Muscle of leg (tissue), 11 donors: ENCODE data around the gene CDH4. TPM values are rescaled to one million over a fixed set of nuclear protein-coding genes. Genes with fewer than 3 reads are reported as not detected.
A peak's percentile ranks its signal among the peaks of the same experiment; 100 is the strongest.

ENCODE experiments used
- DNase-seq: peaks from one replicate; pipeline ENCODE4 v3.0.0; 2013
- H3K27ac ChIP-seq: one replicate; pipeline ENCODE4 v1.5.1; 2013; ENCODE audit warnings: mild to moderate bottlenecking, low read length, control low read depth
- H3K27me3 ChIP-seq: one replicate; pipeline ENCODE4 v1.6.1; 2013; ENCODE audit warnings: low read length; ENCODE audit not compliant: control insufficient read depth, insufficient read depth
- H3K36me3 ChIP-seq: one replicate; pipeline ENCODE4 v1.6.1; 2013; ENCODE audit warnings: low read length; ENCODE audit not compliant: control insufficient read depth, insufficient read depth
- H3K4me1 ChIP-seq: one replicate; pipeline ENCODE4 v1.6.1; 2013; ENCODE audit warnings: low read length; ENCODE audit not compliant: control insufficient read depth, insufficient read depth
- H3K4me3 ChIP-seq: one replicate; pipeline ENCODE4 v1.5.1; 2013; ENCODE audit warnings: low read length, control low read depth
- H3K9me3 ChIP-seq: replicated peaks from 2 replicates; pipeline ENCODE4 v1.6.1; 2013; ENCODE audit warnings: low read depth, low read length; ENCODE audit not compliant: control insufficient read depth
- WGBS: methylation state at CpG from one replicate; pipeline ENCODE4 v1.1.5; 2013; ENCODE audit warnings: missing lambda C conversion rate; ENCODE audit not compliant: insufficient coverage; 5-methylcytosine and 5-hydroxymethylcytosine counted together
- polyA plus RNA-seq, 8 donors: library from polyadenylated mRNA; unstranded; fragments of 120-200 nt; gene quantifications; one replicate each; pipeline versions ENCODE4 v1.2.1 to v1.2.3, GENCODE V29; 2013; ENCODE audit warnings: inconsistent platforms in 1 of 8, low replicate concordance in 1 of 8; ENCODE audit not compliant: insufficient read length in 8 of 8, insufficient read depth in 1 of 8
- total RNA-seq: library from RNA; stranded (reverse); fragments of 120-200 nt; gene quantifications from one replicate; pipeline ENCODE4 v1.2.4, GENCODE V29; 2013

Gene CDH4
- total and polyA plus RNA-seq, 9 donors = 0.66 to 1.4 (median 1.2) TPM

DNA sequence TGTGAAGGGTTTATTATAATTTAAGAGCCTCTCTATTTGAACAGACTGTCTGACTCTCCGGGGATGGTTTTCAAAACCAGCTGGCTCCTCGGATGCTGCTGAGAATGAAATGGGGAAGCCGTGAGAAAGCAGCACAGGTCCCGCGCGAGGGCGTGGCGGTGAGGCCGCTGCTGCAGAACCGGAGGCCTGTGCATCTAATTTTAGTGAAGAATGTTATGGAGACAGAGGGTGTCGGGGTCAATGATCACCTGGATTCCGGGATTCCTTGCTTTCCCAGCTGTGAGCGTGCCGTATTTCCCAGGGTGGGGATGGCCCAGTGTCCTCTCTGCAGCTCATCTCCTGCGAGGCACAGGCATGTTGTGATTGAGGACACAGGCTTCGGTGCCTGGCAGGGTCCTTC, 348.0 kb downstream of the CDH4 start:
- Histone ChIP-seq H3K27ac (no peak overlapping the region), H3K9me3 (peaks cover 9% of the 10 kb centered on the region), H3K4me3 (no peak overlapping the region), H3K27me3 (peaks cover 5% of the 10 kb centered on the region), H3K4me1 (no peaks in the 10 kb centered on the region), H3K36me3 (no peaks in the 10 kb centered on the region)
- 63% methylated on average over 16 of the region's 16 CpGs for WGBS
- no peak for DNase-seq

- Histone ChIP-seq H3K27me3 (peaks cover 5% of the 10 kb centered on the region), H3K9me3 (peaks cover 6% of the 10 kb centered on the region), H3K4me1 (no peaks in the 10 kb centered on the region), H3K4me3 (no peak overlapping the region), H3K27ac (no peak overlapping the region), H3K36me3 (no peaks in the 10 kb centered on the region)
- no peak for DNase-seq
- 91% methylated on average over 12 of the region's 12 CpGs for WGBS
Observed at GRCh38 chr20:61601361-61601760, 349.3 kb downstream of the CDH4 start.

DNA sequence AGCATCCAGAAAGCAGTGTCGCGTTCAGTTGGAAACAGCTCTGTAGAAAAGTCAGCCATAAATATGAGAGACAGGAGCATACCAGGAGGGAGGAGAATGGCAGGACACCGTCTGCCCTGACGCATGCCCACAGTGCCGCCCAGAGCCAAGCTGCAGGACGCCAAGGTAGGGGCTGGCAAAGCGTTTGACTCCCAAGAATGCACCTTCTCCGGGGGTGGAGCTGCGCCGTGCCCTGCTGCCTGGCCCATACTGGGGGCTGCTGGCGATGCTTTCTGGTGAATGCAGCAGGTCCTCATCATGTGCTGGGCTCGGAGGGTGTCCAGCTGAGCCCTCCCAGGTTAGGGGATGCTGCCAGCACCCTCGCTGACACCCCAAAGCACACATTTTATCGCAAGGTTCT, 349.8 kb downstream of the CDH4 start:
- H3K4me3 ChIP-seq = no peak overlapping the region
- WGBS = 90% methylated on average over 14 of the region's 14 CpGs

GRCh38 chr20:61603715-61604114, 351.7 kb downstream of the CDH4 start:
- WGBS = no CpG with 5 or more reads among the region's 5 CpGs
- Histone ChIP-seq H3K36me3 (no peaks in the 10 kb centered on the region), H3K9me3 (no peaks in the 10 kb centered on the region), H3K27me3 (peaks cover 5% of the 10 kb centered on the region), H3K27ac (no peak overlapping the region), H3K4me1 (no peaks in the 10 kb centered on the region), H3K4me3 (no peak overlapping the region)
- DNase-seq = no peak

More for the DNA sequence above, 349.8 kb downstream of the CDH4 start:
- Histone ChIP-seq H3K9me3 (peaks cover 3% of the 10 kb centered on the region), H3K4me1 (no peaks in the 10 kb centered on the region), H3K27ac (no peak overlapping the region), H3K27me3 (peaks cover 5% of the 10 kb centered on the region), H3K36me3 (no peaks in the 10 kb centered on the region)
- no peak for DNase-seq

DNA sequence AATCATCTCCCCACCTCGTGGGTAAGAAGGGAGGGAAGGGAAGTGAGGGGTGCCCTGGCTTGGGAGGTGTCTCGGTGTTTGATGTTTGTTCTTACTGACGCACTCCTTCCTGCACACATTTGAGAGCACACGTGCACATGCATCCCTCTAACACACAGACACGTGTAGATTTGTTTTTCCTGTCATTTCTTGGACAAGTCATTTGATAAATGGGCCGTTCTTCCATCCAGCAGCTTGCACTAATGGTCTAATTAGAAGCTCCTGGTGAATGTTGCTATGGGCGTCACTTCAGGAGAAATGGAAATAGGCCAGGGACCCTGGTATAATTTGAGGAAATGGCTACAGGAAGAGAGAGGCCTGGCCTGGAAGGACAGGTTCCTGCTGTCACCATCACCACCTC, 352.5 kb downstream of the CDH4 start:
- no peak for DNase-seq
- Histone ChIP-seq H3K4me3 (no peak overlapping the region), H3K36me3 (no peaks in the 10 kb centered on the region), H3K4me1 (no peaks in the 10 kb centered on the region), H3K27ac (no peak overlapping the region), H3K9me3 (no peaks in the 10 kb centered on the region), H3K27me3 (peaks cover 2% of the 10 kb centered on the region)
- WGBS = 53% methylated on average over 2 of the region's 7 CpGs

GRCh38 chr20:61605283-61605682, 353.2 kb downstream of the CDH4 start:
- no peaks in the 10 kb centered on the region for H3K9me3 ChIP-seq
- no peak for DNase-seq
- H3K4me1 ChIP-seq = no peaks in the 10 kb centered on the region
- no peak overlapping the region for H3K27ac ChIP-seq
- H3K4me3 ChIP-seq = no peak overlapping the region
- H3K27me3 ChIP-seq = no peaks in the 10 kb centered on the region
- no peaks in the 10 kb centered on the region for H3K36me3 ChIP-seq

DNA sequence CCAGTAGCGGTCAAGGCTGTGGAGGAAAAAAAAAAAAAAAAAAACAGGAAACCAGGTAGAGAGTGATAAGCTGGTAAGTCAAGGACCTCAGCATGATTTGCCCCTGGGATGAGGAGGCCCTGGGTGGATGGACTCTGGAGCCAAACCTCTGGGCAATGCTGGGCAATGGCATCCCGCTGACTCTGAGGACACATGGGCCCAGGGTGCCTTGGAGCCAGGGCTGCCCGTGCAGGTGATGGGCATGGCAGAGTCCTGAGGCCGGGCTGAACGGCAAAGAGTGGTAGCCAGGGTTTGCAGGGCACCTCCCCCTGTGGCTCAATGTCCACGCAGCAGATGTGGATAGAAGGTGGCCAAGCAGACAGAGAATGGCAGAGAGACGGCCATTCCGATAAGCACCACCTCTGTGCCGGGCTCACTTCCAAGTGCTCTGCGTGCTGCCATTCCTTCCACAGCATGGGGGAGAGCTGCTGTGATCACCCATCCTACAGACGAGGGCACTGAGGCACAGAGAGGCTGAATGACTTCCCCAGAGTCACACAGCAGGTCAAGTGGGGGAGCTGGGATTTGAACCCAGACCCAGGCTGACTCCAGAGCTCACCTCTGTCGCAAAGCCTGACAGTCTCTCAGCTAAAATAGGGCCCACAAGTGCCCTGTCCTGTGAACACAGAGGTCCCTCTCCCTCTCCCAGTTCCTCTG, 353.9 kb downstream of the CDH4 start:
- no peaks in the 10 kb centered on the region for H3K36me3 ChIP-seq
- H3K4me3 ChIP-seq = no peak overlapping the region
- no peaks in the 10 kb centered on the region for H3K9me3 ChIP-seq
- 77% methylated on average over 12 of the region's 12 CpGs for WGBS
- no peaks in the 10 kb centered on the region for H3K27me3 ChIP-seq
- DNase-seq = no peak
- no peak overlapping the region for H3K27ac ChIP-seq
- H3K4me1 ChIP-seq = no peaks in the 10 kb centered on the region

GRCh38 chr20:61608275-61609085, 356.4 kb downstream of the CDH4 start:
- Histone ChIP-seq H3K27ac (no peak overlapping the region), H3K27me3 (peaks cover 9% of the 10 kb centered on the region), H3K4me3 (no peak overlapping the region), H3K9me3 (peaks cover 2% of the 10 kb centered on the region), H3K36me3 (no peaks in the 10 kb centered on the region), H3K4me1 (no peaks in the 10 kb centered on the region)
- 41% methylated on average over 16 of the region's 21 CpGs for WGBS
- DNase-seq = peak; percentile 53

DNA sequence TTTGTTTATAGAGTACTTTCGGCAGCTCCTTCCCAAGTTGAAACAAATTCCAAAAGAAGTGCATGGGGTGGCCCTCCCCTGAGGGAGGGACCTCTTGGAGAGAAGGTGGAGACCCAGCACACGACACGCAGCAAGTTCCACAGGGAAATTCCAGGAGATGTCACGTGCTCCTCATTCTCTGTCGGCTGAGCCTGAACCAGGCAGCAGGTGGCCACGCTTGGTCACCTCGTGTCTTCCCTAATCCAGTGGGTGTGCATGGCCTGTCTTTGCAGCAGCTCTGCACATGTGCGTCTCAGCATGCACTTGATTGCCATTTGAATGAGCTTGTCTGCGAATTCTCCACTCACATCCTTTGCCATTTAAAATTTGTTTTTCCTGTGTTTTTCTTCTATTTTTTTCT, 357.4 kb downstream of the CDH4 start:
- no peak for DNase-seq
- Histone ChIP-seq H3K36me3 (no peaks in the 10 kb centered on the region), H3K4me3 (no peak overlapping the region), H3K27me3 (peaks cover 9% of the 10 kb centered on the region), H3K9me3 (peaks cover 2% of the 10 kb centered on the region), H3K27ac (no peak overlapping the region), H3K4me1 (no peaks in the 10 kb centered on the region)
- 61% methylated on average over 6 of the region's 9 CpGs for WGBS

DNA sequence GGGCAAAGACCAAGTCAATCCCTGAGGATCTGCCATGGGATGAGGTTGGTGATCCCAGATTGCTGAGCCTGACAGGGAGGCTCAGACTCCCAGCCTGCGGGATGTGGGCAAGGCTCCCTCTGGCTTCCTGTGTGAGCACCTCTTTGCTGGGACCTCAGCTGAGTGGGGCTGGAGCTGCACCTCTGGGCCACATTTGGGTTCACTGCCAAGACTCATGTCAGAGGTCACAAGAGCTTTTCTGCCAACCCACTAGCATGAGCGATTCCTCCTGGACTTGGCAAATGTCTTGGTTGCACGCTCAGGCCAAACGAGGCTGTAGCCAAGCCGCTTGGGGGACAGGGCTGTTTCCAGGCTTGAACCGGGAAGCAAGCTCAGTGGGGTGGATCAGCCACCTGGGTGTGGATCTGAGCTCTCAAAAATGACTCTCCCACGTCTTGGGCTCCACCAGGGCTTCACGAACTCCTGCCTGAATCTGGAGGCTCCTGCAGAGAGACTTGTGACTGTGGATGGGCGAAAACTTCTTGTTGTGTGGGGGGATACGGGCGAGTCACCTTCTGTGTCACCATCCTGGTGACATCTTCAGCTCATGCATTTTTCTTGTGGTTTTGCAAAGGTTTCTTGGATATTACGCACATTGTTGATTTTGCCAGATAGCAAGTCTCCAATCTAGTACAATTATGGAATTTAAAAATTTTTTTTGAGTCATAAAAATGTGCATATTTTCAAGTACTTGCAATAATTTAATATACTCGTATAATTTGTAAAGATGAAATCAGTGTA, 359.5 kb downstream of the CDH4 start:
- Histone ChIP-seq H3K36me3 (no peaks in the 10 kb centered on the region), H3K4me1 (no peaks in the 10 kb centered on the region), H3K9me3 (peaks cover 2% of the 10 kb centered on the region), H3K4me3 (no peak overlapping the region), H3K27ac (no peak overlapping the region), H3K27me3 (peaks cover 9% of the 10 kb centered on the region)
- DNase-seq = no peak
- 73% methylated on average over 8 of the region's 13 CpGs for WGBS
